Spleen (tissue), 7 donors: Measurements from ENCODE around the gene CACNA2D3.

ENCODE experiments used
- CTCF ChIP-seq, 11 experiments: fragments of 200-600 bp in 7 of 11; fragments of 450-650 bp in 4 of 11; sonication (generic) in 4 of 11; IDR thresholded peaks in 8 of 11; conservative IDR thresholded peaks in 3 of 11; 1 replicate in 7 of 11; 2 replicates in 4 of 11; pipeline versions ENCODE4 v1.4.0 to v1.8.0; 2016 to 2021; ENCODE audit warnings: antibody characterized with exemption in 11 of 11, inconsistent platforms in 4 of 11, mild to moderate bottlenecking in 1 of 11
- POLR2A ChIP-seq, 3 donors: fragments of 450-650 bp; IDR thresholded peaks; one replicate each; pipeline ENCODE4 v1.5.1; 2017; ENCODE audit warnings: antibody characterized with exemption in 3 of 3, mild to moderate bottlenecking in 1 of 3
- POLR2AphosphoS5 ChIP-seq, 3 donors: sonication (generic); formaldehyde crosslinking; IDR thresholded peaks; one replicate each; pipeline ENCODE4 v1.5.1; 2017; ENCODE audit warnings: antibody characterized with exemption in 3 of 3
- donor health status: DM: no; HTN: no; CAD: no; lungs with moderate emphysema.
- donor health status: DM: no; HTN: no; CAD: no.
- donor health status: DM: no; HTN: no; CAD: no.

- TF ChIP-seq CTCF (IDR thresholded peaks at IDR 0.05 in 8 of 11, conservative IDR thresholded peaks at IDR 0.05 in 3 of 11) = no peak
- no peak for TF ChIP-seq POLR2AphosphoS5 (IDR thresholded peaks at IDR 0.05)
- no peak for TF ChIP-seq POLR2A (IDR thresholded peaks at IDR 0.05)
These were observed 611.0 kb downstream of the CACNA2D3 start for GRCh38 chr3:54733106-54734006.
